ENCODE data around the gene PPP1R2B.
"Not testable (repeated sequence)": the region's sequence is repeated elsewhere in the genome, so short reads cannot be mapped to it uniquely, and the experiment has no call there.

- TF ChIP-seq CTCF (IDR thresholded peaks at IDR 0.05); EP300 (IDR thresholded peaks at IDR 0.05); POLR2A (IDR thresholded peaks at IDR 0.05; ENCODE audit: low read depth); POLR2AphosphoS5 (IDR thresholded peaks at IDR 0.05): not testable (repeated sequence)
Measured at GRCh38 chr5:156848447-156848846, 1.6 kb upstream of the PPP1R2B start.
